Activated CD8-positive, alpha-beta T cell treated with anti-CD3 and anti-CD28 coated beads for 36 hours (primary cell): ENCODE data around the gene EXOSC7. TPM values are rescaled to one million over a fixed set of nuclear protein-coding genes. Genes with fewer than 3 reads are reported as not detected.
A peak's percentile ranks its signal among the peaks of the same experiment; 100 is the strongest.

ENCODE experiments used
- ATAC-seq: fragments of 200-7000 bp; cut with Tn5 transposase; one replicate; pipeline ENCODE4 v1.10.0; 2021; ENCODE audit warnings: mild to moderate bottlenecking, moderate library complexity
- CTCF ChIA-PET: fragments of 350-600 bp; sonication (Branson Sonifier 250); formaldehyde crosslinking; loops from one replicate; lab custom pipeline; 2021; ENCODE audit warnings: antibody characterized with exemption; lab: Charles Lee
- POLR2A ChIA-PET: fragments of 350-600 bp; sonication (Branson Sonifier 250); formaldehyde crosslinking; loops from one replicate; lab custom pipeline; 2021; ENCODE audit warnings: antibody characterized with exemption; lab: Charles Lee
- DNase-seq: peaks from one replicate; pipeline ENCODE4 v3.0.0-alpha.2; 2020
- H3K27ac Mint-ChIP-seq: one replicate; pipeline ENCODE4 v1.8.0; 2021; ENCODE audit warnings: mild to moderate bottlenecking, mixed read lengths
- H3K27me3 Mint-ChIP-seq: one replicate; pipeline ENCODE4 v1.8.0; 2021; ENCODE audit warnings: mixed read lengths
- H3K36me3 Mint-ChIP-seq: one replicate; pipeline ENCODE4 v1.8.0; 2021; ENCODE audit warnings: low read depth, mixed read lengths
- H3K4me1 Mint-ChIP-seq: one replicate; pipeline ENCODE4 v1.8.0; 2021; ENCODE audit warnings: low read depth, mixed read lengths
- H3K4me3 Mint-ChIP-seq: one replicate; pipeline ENCODE4 v1.8.0; 2021; ENCODE audit warnings: mild to moderate bottlenecking, moderate library complexity, mixed read lengths
- H3K9me3 Mint-ChIP-seq: one replicate; pipeline ENCODE4 v1.8.0; 2021; ENCODE audit warnings: mixed read lengths
- CTCF ChIP-seq: fragments of 200-600 bp; IDR thresholded peaks from one replicate; pipeline ENCODE4 v1.8.0; 2022; ENCODE audit warnings: antibody characterized with exemption, mild to moderate bottlenecking
- intact Hi-C: fragments of 100-400 bp; cut with micrococcal nuclease; formaldehyde crosslinking; loops from one replicate; pipeline ENCODE4 v1.10.0; 2022
- total RNA-seq, 2 experiments: library from RNA; stranded (reverse); gene quantifications; one replicate each; pipeline ENCODE4 v1.2.3, GENCODE V29; 2021

EXOSC7 gene
- total RNA-seq, 2 experiments from 2014 or later = 79.8 to 80.7 TPM

GRCh38 chr3:44993471-44994205 is 17.6 kb downstream of the EXOSC7 start:
- peaks cover 57% of the 10 kb centered on the region for H3K4me1 Mint-ChIP-seq
- peaks cover 53% of the 10 kb centered on the region for H3K36me3 Mint-ChIP-seq
- H3K27ac Mint-ChIP-seq = no peak overlapping the region
- H3K9me3 Mint-ChIP-seq = no peaks in the 10 kb centered on the region
- intact Hi-C loops = no loop called here
- no peaks in the 10 kb centered on the region for H3K27me3 Mint-ChIP-seq
- H3K4me3 Mint-ChIP-seq = no peak overlapping the region
- no peak for TF ChIP-seq CTCF
- ChIA-PET CTCF (interaction anchor here (0.8 to 3.0 kb wide), 7 partner anchors 9 to 89 kb away, joined by 3 to 24 read pairs (median 4); no protein-coding TSS in a partner anchor), POLR2A (interaction anchor here (0.6 to 7.6 kb wide), 3 partner anchors 17 to 576 kb away, joined by 3 to 48 read pairs (median 3); partner anchors contain the start of genes EXOSC7 and ZDHHC3)
- no peak for DNase-seq
- ATAC-seq = no peak

GRCh38 chr3:44995142-44995770 is 19.2 kb downstream of the EXOSC7 start:
- intact Hi-C loops = no loop called here
- CTCF ChIA-PET = interaction anchor here (1.4 to 2.1 kb wide), 2 partner anchors 41 to 45 kb away, joined by 3 to 7 read pairs; no protein-coding TSS in a partner anchor
- no peak overlapping the region for H3K4me3 Mint-ChIP-seq
- DNase-seq = no peak
- POLR2A ChIA-PET = interaction anchor here (0.8 to 1.6 kb wide), 2 partner anchors 10 to 18 kb away, joined by 3 to 5 read pairs; no protein-coding TSS in a partner anchor
- H3K4me1 Mint-ChIP-seq = peaks cover 57% of the 10 kb centered on the region
- no peaks in the 10 kb centered on the region for H3K9me3 Mint-ChIP-seq
- H3K27me3 Mint-ChIP-seq = no peaks in the 10 kb centered on the region
- peak overlapping the region; percentile 76 for H3K27ac Mint-ChIP-seq
- H3K36me3 Mint-ChIP-seq = peaks cover 57% of the 10 kb centered on the region
- ATAC-seq = no peak
- no peak for TF ChIP-seq CTCF

- H3K36me3 Mint-ChIP-seq = peaks cover 54% of the 10 kb centered on the region
- no peak for TF ChIP-seq CTCF
- peak overlapping the region; percentile 76 for H3K27ac Mint-ChIP-seq
- no peaks in the 10 kb centered on the region for H3K27me3 Mint-ChIP-seq
- ChIA-PET CTCF (interaction anchor here (1.1 to 2.5 kb wide), 3 partner anchors 8 to 214 kb away, joined by 4 to 7 read pairs (median 7); no protein-coding TSS in a partner anchor), POLR2A (interaction anchor here (1.6 to 1.7 kb wide), 2 partner anchors 11 to 21 kb away, joined by 4 to 5 read pairs; no protein-coding TSS in a partner anchor)
- ATAC-seq = peak; percentile 89
- DNase-seq = no peak
- no peak overlapping the region for H3K4me3 Mint-ChIP-seq
- intact Hi-C loops = no loop called here
- H3K4me1 Mint-ChIP-seq = peaks cover 46% of the 10 kb centered on the region
- no peaks in the 10 kb centered on the region for H3K9me3 Mint-ChIP-seq
Measured at GRCh38 chr3:44996556-44996969, 20.5 kb downstream of the EXOSC7 start.

GRCh38 chr3:44999782-45000181 is 23.7 kb downstream of the EXOSC7 start:
- Mint-ChIP-seq H3K27ac (no peak overlapping the region), H3K36me3 (peaks cover 60% of the 10 kb centered on the region), H3K9me3 (peaks cover 5% of the 10 kb centered on the region), H3K4me3 (no peak overlapping the region), H3K4me1 (peaks cover 29% of the 10 kb centered on the region), H3K27me3 (no peaks in the 10 kb centered on the region)
- TF ChIP-seq CTCF = no peak
- DNase-seq (no peak), ATAC-seq (no peak)
- intact Hi-C loops = no loop called here
- CTCF ChIA-PET = no interaction called here
- POLR2A ChIA-PET = no interaction called here
